Activated T-cell treated with anti-CD3 and anti-CD28 coated beads, Interleukin-2, amount 50 U/mL, for 4 hours (primary cell): ENCODE measurements around the gene PBLD. TPM values are rescaled to one million over a fixed set of nuclear protein-coding genes. Genes with fewer than 3 reads are reported as not detected.
"Not testable (repeated sequence)": the region's sequence is repeated elsewhere in the genome, so short reads cannot be mapped to it uniquely, and the experiment has no call there.

Experiments
- ATAC-seq, 2 donors: fragments of 200-7000 bp; cut with Tn5 transposase; one replicate each; pipeline ENCODE4 v1.10.0; 2021
- DNase-seq: peaks from one replicate; pipeline ENCODE4 v3.0.0-alpha.2; 2020
- H3K27me3 Mint-ChIP-seq: one replicate; pipeline ENCODE4 v1.8.0; 2021; ENCODE audit warnings: low read depth, mixed read lengths
- H3K36me3 Mint-ChIP-seq: one replicate; pipeline ENCODE4 v1.8.0; 2022; ENCODE audit warnings: mixed read lengths; ENCODE audit not compliant: insufficient read depth
- H3K4me1 Mint-ChIP-seq: one replicate; pipeline ENCODE4 v1.8.0; 2021; ENCODE audit warnings: low read depth, mixed read lengths
- H3K4me3 Mint-ChIP-seq: one replicate; pipeline ENCODE4 v1.8.0; 2021; ENCODE audit warnings: mild to moderate bottlenecking, moderate library complexity, mixed read lengths
- H3K9me3 Mint-ChIP-seq: one replicate; pipeline ENCODE4 v1.8.0; 2021; ENCODE audit warnings: mixed read lengths
- total RNA-seq, 3 donors: library from RNA; stranded (reverse); gene quantifications; one replicate each; pipeline ENCODE4 v1.2.1, GENCODE V29; 2021

The PBLD gene
- total RNA-seq, 3 donors from 2014 or later: 0.18 to 1.1 (median 0.37) TPM

DNA sequence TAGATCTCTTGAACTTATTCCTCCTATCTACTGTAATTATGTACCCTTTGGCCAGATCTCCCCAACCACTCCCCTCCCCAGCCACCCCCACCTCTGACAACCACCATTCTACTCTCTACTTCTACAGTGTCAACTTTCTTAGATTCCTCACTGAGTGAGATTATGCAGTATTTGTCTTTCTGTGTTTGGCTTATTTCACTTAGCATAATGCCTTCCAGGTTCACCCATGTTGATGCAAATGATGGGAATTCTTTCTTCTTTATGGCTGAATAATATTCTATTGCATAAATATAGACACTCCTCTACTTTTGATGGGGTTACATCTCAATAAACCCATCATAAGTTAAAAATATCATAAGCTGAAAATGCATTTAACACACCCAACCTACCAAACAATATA is 22.2 kb downstream of the PBLD start:
- DNase-seq (no peak), ATAC-seq (no peak)
- H3K4me1 Mint-ChIP-seq: peaks cover 6% of the 10 kb centered on the region
- H3K27me3 Mint-ChIP-seq: no peaks in the 10 kb centered on the region
- no peaks in the 10 kb centered on the region for H3K36me3 Mint-ChIP-seq
- H3K4me3 Mint-ChIP-seq: no peak overlapping the region
- H3K9me3 Mint-ChIP-seq: no peaks in the 10 kb centered on the region

DNA sequence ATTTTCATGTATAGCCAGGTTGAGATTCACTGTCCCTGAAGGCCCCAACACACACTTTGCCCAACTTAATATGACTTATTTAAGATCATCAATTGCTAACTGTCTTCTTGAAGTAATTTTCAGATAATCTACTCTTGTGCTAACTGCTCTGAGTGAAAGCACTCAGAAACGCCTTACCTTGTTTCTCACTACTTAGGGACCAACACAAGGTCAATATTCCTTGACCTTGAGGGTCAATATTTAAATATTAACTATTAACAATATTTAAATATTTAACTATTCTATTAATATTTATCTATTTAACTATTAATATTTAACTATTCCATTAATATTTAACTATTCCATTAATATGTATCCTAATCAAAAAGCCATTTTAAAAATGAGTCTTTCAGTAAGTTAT is 26.9 kb downstream of the PBLD start:
- H3K4me1 Mint-ChIP-seq: no peaks in the 10 kb centered on the region
- no peaks in the 10 kb centered on the region for H3K9me3 Mint-ChIP-seq
- no peaks in the 10 kb centered on the region for H3K36me3 Mint-ChIP-seq
- H3K4me3 Mint-ChIP-seq: no peak overlapping the region
- no peak for DNase-seq
- no peak for ATAC-seq
- H3K27me3 Mint-ChIP-seq: no peaks in the 10 kb centered on the region

DNA sequence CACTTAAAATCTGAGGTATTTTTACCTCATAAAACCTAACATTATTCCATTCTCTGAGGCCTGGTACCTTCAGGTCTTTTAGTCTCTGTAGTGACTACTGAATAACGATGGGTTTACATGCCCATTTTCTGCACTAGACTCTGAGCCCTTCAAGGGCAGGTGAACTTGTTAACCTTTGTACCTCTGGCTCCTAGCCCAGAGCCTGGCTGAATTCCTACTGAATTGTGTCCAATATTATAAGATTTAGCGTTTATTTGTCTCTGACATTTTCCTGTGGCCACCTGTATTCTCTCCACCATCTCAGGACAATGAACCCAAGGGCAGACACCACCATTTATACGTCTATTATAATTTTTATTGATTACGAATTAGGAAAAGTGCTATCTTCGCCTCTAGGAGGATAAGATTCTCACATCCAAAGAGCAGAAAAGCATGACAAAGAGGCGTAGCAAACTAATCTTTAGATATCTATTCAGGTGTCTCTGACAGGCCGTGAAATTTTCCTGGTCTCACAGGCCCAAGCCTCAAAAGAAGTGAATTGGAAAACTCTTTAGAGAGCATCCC is 28.8 kb downstream of the PBLD start:
- no peaks in the 10 kb centered on the region for H3K36me3 Mint-ChIP-seq
- no peaks in the 10 kb centered on the region for H3K4me1 Mint-ChIP-seq
- no peak for ATAC-seq
- no peaks in the 10 kb centered on the region for H3K9me3 Mint-ChIP-seq
- H3K27me3 Mint-ChIP-seq: no peaks in the 10 kb centered on the region
- DNase-seq: no peak
- H3K4me3 Mint-ChIP-seq: no peak overlapping the region

DNA sequence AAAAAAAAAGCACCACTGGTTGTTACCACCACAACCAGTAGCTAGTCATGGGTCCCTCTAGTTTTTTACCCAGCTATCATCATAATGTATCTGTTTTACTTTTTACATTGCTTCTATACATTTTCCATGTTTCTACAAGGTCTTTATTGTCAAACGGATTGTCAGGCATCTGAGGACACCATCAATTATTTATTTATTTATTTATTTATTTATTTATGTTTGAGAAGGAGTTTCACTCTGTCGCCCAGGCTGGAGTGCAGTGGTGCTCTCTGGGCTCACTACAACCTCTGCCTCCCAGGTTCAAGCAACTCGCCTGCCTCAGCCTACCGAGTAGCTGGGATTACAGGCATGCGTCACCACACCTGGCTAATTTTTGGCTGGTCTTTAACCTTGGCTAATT is 29.9 kb downstream of the PBLD start:
- H3K4me1 Mint-ChIP-seq: no peaks in the 10 kb centered on the region
- DNase-seq (no peak), ATAC-seq (no peak)
- H3K27me3 Mint-ChIP-seq: no peaks in the 10 kb centered on the region
- no peak overlapping the region for H3K4me3 Mint-ChIP-seq
- no peaks in the 10 kb centered on the region for H3K36me3 Mint-ChIP-seq
- H3K9me3 Mint-ChIP-seq: no peaks in the 10 kb centered on the region

DNA sequence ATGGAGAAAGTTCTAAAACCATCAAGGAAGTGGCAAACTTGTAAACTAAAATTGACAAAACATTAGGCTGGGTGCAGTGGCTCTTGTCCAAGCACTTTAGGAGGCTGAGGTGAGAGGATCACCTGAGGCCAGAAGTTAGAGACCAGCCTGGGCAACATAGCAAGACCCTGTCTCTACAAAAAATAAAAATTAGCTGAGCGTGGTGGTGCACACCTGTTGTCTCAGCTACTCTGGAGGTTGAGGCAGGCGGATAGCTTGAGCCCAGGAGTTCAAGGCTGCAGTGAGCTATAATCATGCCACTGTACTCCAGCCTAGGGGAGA is 30.3 kb downstream of the PBLD start:
- ATAC-seq: no peak
- Mint-ChIP-seq H3K4me3 (no peak overlapping the region), H3K4me1 (no peaks in the 10 kb centered on the region), H3K27me3 (no peaks in the 10 kb centered on the region), H3K9me3 (no peaks in the 10 kb centered on the region), H3K36me3 (no peaks in the 10 kb centered on the region)
- no peak for DNase-seq

DNA sequence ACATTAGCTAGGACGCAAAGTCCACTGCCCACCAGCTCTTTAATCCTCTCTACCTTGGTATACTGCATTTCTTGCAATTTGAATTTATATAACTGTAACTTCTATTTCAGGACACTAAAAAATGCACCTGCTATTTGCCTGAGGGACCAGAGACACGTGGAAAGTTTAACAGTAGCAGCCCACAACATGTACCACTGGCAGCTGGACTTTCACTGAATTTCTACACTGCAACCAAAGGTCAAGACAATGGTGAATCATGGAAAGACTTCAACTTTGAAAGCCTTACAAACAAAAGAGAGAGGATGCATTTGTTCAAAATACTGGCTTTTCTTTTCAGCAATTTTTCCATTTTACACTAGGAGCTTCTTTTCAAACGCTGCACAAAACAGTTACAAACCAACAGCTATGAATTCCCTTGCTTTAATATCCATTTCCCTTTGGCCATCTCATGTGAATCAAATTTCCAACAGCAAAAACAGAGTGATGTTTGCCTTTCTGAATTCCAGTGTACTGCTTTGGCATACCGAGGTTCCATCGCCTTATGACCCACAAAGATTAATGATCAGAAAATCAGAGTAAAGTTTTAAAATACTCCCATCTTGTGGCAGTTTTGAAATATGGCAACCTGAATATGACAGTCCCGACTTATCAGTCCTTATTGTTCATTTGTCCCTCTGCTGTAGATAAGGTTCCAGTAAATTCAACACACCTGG is 30.8 kb downstream of the PBLD start:
- DNase-seq (no peak), ATAC-seq (peak in 1 of 2 donors; percentile 27)
- Mint-ChIP-seq H3K36me3 (no peaks in the 10 kb centered on the region), H3K4me3 (no peak overlapping the region), H3K4me1 (no peaks in the 10 kb centered on the region), H3K9me3 (no peaks in the 10 kb centered on the region), H3K27me3 (no peaks in the 10 kb centered on the region)

DNA sequence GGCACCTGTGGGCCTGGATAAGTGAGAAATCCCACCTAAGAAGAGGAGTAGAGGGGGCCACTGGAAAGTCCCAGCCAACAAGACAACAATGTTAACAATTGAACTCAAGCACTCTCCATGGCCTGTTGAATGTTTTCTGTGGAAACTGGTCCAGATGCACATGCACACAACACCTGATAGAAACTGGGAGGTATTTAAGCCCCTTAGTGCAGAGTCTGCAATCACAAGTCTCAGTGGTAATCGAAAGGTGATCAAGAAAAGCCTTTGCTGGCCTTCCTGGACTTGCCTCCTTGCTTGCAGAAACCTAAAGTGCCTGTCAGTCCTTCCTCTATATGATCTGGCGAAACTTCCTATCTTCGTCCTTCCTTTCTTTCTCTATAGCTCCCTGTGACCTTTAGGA is 31.4 kb downstream of the PBLD start:
- Mint-ChIP-seq H3K4me1 (no peaks in the 10 kb centered on the region), H3K36me3 (no peaks in the 10 kb centered on the region), H3K9me3 (no peaks in the 10 kb centered on the region), H3K4me3 (no peak overlapping the region), H3K27me3 (no peaks in the 10 kb centered on the region)
- no peak for DNase-seq
- no peak for ATAC-seq

DNA sequence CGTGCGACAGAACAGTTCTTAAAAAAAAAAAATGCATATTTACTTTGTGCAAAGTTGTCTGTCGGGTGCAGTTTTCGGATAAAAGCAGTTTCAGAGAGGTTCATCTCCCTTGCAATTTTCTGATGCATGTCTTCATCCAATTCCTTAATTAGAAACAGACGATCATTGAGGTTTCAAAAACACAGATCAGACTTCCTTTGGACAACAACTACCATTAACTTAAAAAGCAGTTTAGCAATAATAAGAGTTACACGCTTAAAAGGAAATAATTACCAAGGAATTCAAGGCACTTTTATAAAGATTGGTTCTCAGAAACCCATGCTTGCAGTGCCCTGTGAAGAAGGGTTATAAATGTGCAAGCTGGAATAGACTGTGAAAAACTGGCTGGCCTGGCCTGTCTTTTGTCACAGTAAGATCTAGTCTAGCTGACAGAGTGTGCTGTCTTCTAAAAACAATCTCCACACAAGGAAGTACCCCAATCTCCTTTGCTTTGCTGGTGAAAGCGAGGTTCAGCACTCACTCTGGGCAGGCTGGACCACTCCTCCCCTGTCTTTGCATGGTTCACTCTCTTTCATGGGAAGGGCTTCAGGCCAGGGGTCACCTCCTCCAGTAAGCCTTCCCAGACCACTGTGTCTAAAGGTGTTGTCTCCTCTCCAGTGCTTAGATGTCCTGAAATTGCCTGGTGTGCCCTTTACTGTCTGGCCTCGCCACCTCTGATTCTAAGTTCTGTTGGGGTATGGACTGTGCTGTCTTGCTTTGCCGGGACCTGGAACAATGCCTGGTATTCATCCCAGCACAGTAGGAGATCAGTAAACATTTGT is 35.7 kb downstream of the PBLD start:
- H3K4me3 Mint-ChIP-seq: no peak overlapping the region
- no peaks in the 10 kb centered on the region for H3K36me3 Mint-ChIP-seq
- no peak for DNase-seq
- no peaks in the 10 kb centered on the region for H3K27me3 Mint-ChIP-seq
- H3K9me3 Mint-ChIP-seq: no peaks in the 10 kb centered on the region
- no peak for ATAC-seq
- no peaks in the 10 kb centered on the region for H3K4me1 Mint-ChIP-seq

DNA sequence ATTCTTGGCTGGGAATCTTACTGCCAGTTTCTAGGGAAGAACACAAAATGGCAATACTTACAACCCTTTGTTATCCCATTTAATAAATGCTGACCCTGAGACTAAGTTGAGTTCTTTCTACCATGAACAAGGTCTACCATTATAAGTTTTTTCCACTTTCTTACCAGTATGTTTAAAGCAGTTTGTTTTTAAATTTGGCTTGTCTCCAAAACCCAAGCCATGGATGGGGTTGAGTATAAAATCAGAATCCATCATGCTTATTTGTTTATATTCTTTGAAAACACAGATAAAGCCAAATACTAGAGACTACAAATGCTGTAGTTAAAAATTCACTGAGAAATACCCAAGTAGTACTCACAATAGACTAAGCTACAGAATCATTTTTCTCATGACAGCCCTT is 42.0 kb downstream of the PBLD start:
- no peaks in the 10 kb centered on the region for H3K4me1 Mint-ChIP-seq
- H3K27me3 Mint-ChIP-seq: no peaks in the 10 kb centered on the region
- H3K9me3 Mint-ChIP-seq: no peaks in the 10 kb centered on the region
- ATAC-seq (no peak), DNase-seq (no peak)
- no peak overlapping the region for H3K4me3 Mint-ChIP-seq
- H3K36me3 Mint-ChIP-seq: no peaks in the 10 kb centered on the region

DNA sequence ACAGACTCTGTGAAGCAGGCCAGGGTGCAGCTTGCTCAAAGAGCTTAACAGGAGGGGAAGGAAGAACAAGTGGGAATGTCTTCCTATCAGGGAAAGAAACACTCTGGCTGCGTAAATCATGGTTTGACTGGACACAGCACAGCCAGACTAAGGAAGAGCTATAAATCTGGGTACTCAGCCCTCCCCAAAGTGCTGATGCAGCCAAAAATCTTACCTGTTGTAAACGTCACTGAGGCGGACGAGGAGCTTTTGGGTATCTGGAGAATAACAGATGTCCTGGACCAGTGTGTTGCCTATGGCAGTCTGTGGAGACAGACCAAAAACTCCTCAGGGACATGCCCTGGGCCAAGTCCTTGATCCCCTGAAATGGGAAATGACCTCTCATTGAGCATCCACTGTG is 44.0 kb downstream of the PBLD start:
- Mint-ChIP-seq H3K9me3 (no peaks in the 10 kb centered on the region), H3K4me3 (no peak overlapping the region), H3K36me3 (no peaks in the 10 kb centered on the region), H3K4me1 (no peaks in the 10 kb centered on the region), H3K27me3 (no peaks in the 10 kb centered on the region)
- no peak for ATAC-seq
- no peak for DNase-seq

DNA sequence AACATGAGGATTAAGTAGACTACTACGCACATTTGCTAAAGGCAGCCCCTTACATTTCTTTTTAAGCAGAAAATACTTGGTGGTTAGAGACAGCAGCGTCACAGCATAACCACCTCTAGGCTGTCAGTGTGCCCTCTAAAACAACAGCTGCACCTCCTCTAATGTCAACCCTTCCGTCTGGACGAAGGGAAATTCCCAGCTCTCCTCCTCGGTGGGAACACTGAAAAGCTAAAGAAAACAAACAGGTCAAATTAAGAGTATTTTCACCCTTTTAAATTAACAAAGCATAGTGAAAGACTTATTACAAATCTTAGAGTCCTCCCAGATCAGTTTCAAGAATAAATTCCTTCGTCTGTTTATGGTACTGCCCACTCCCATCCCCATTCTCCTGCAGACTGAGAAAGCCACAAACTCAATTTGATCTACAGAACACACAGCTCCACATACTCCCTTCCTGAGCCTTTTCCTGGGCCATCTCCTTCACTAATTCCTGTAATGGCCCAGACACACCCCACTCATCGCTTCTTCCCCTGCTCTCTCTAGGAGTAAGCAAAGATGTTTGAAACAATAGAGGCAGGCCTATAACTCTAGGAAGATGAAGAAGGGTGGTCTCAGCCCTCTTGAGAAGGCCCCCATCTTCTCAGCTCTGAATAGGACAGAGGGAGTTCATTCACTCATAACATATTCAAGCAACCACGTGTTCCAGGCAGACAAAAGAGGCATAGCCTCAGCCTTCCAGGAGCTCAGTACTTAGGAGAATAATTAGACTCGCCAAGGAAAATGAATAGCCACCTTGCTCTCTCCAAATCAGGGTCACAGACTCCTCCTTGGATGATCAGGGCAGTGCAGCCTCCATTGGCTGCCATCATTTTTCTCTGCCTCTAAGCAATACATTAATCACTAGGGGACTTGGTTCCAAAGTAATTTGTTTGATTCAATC is 48.4 kb downstream of the PBLD start:
- no peak overlapping the region for H3K4me3 Mint-ChIP-seq
- no peaks in the 10 kb centered on the region for H3K27me3 Mint-ChIP-seq
- DNase-seq (no peak), ATAC-seq (no peak)
- no peaks in the 10 kb centered on the region for H3K9me3 Mint-ChIP-seq
- no peaks in the 10 kb centered on the region for H3K4me1 Mint-ChIP-seq
- H3K36me3 Mint-ChIP-seq: no peaks in the 10 kb centered on the region

DNA sequence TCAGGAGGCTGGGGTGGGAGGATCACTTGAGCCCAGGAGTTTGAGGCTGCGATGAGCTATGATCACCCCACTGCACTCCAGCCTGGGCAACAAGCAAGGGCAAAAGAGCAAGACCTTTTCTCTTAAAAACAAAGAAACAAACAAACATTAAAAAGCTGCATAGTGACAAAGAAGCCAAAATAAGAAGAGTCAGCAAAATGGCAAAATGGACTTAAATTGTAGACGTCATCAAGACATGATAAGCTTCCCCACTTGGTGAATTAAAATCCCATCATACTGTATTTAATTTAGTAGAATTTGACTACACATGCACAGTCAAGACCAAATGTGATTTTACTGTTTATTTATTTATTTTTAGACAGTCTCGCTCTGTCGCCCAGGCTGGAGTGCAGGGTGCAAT is 52.0 kb downstream of the PBLD start:
- H3K36me3 Mint-ChIP-seq: peaks cover 2% of the 10 kb centered on the region
- peaks cover 6% of the 10 kb centered on the region for H3K9me3 Mint-ChIP-seq
- H3K4me1 Mint-ChIP-seq: no peaks in the 10 kb centered on the region
- no peak for ATAC-seq
- no peaks in the 10 kb centered on the region for H3K27me3 Mint-ChIP-seq
- DNase-seq: no peak
- H3K4me3 Mint-ChIP-seq: no peak overlapping the region

DNA sequence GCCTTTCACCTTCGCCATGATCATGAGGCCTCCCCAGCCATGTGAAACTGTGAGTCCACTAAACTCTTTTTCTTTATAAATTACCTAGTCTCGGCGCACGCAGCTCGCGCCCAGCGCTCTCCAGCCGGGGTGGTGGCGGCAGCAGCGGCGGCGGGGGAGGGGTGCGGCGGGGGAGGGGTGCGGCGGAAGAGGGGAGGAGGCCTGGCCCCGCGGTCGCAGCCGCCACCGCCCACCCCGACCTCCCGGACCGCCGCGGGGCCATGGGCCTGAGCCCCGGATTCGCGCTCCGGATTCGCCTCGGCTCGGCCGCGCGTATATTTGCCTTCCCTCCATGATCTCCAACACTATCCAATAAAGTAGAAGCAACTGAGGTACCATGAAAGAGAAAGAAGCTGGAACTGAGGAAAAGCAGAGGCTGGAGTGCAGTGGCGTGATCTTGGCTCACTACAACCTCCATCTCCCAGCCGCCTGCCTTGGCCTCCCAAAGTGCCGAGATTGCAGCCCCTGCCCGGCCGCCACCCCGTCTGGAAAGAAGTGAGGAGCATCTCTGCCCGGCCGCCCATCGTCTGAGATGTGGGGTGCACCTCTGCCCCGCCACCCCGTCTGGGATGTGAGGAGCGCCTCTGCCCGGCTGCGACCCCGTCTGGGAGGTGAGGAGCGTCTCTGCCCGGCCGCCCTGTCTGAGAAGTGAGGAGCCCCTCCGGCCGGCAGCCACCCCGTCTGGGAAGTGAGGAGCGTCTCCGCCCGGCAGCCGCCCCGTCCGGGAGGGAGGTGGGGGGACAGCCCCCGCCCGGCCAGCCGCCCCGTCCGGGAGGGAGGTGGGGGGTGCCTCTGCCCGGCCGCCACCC is 53.6 kb downstream of the PBLD start:
- not testable (repeated sequence) for H3K4me1 Mint-ChIP-seq, ATAC-seq, DNase-seq, H3K27me3 Mint-ChIP-seq, H3K4me3 Mint-ChIP-seq, H3K9me3 Mint-ChIP-seq, H3K36me3 Mint-ChIP-seq

DNA sequence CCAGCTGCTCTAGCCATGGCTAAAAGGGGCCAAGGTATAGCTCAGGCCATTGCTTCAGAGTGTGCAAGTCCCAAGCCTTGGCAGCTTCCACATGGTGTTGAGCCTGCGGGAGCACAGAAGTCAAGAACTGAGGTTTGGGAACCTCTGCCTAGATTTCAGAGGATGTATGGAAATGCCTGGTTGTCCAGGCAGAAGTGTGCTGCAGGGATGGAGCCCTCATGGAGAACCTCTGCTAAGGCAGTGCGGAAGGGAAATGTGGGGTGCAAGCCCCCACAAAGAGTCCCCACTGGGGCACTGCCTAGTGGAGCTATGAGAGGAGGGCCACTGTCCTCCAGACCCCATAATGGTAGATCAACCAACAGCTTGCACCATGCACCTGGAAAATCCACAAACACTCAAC is 54.9 kb downstream of the PBLD start:
- not testable (repeated sequence) for H3K27me3 Mint-ChIP-seq, H3K9me3 Mint-ChIP-seq, DNase-seq, H3K36me3 Mint-ChIP-seq, H3K4me3 Mint-ChIP-seq, ATAC-seq, H3K4me1 Mint-ChIP-seq
